CD8-positive, alpha-beta memory T cell (primary cell): Measurements from ENCODE around the gene KIAA0930. TPM values are rescaled to one million over a fixed set of nuclear protein-coding genes. Genes with fewer than 3 reads are reported as not detected.

Experiments used
- CTCF ChIA-PET: fragments of 350-600 bp; sonication (Branson Sonifier 250); formaldehyde crosslinking; loops from one replicate; lab custom pipeline; 2021; ENCODE audit warnings: antibody characterized with exemption; lab: Charles Lee
- POLR2A ChIA-PET: fragments of 350-600 bp; sonication (Branson Sonifier 250); formaldehyde crosslinking; loops from one replicate; lab custom pipeline; 2021; ENCODE audit warnings: antibody characterized with exemption; lab: Charles Lee
- DNase-seq, 5 donors: peaks; one replicate each; pipeline versions ENCODE4 v3.0.0 to v3.0.0-alpha.2; 2020 to 2022; ENCODE audit warnings: mixed read lengths in 1 of 5
- H3K27ac ChIP-seq: one replicate; pipeline ENCODE4 v1.7.0; 2013; ENCODE audit warnings: low read depth, mild to moderate bottlenecking, low read length, moderate library complexity
- H3K27me3 ChIP-seq: 2 replicates; pipeline ENCODE4 v1.7.0; 2013; ENCODE audit warnings: low read length, mild to moderate bottlenecking; ENCODE audit not compliant: insufficient read depth, poor library complexity, severe bottlenecking
- H3K36me3 ChIP-seq: 2 replicates; pipeline ENCODE4 v1.7.0; 2013; ENCODE audit warnings: mild to moderate bottlenecking, low read length, moderate library complexity; ENCODE audit not compliant: insufficient read depth
- H3K4me1 ChIP-seq: 2 replicates; pipeline ENCODE4 v1.7.0; 2013; ENCODE audit warnings: mild to moderate bottlenecking, low read length, moderate library complexity; ENCODE audit not compliant: insufficient read depth
- H3K4me3 ChIP-seq: 2 replicates; pipeline ENCODE4 v1.7.0; 2013; ENCODE audit warnings: mild to moderate bottlenecking, low read length
- H3K9me3 ChIP-seq: 2 replicates; pipeline ENCODE4 v1.7.0; 2013; ENCODE audit warnings: mild to moderate bottlenecking, low read length
- H3K27ac Mint-ChIP-seq, 8 donors: one replicate each; pipeline ENCODE4 v1.8.0; 2020 to 2021; ENCODE audit warnings: mixed read lengths in 8 of 8, mild to moderate bottlenecking in 6 of 8, inconsistent platforms in 3 of 8, moderate library complexity in 3 of 8
- H3K27me3 Mint-ChIP-seq, 2 donors: one replicate each; pipeline ENCODE4 v1.8.0; 2020 to 2021; ENCODE audit warnings: mixed read lengths in 2 of 2, mild to moderate bottlenecking in 1 of 2, moderate library complexity in 1 of 2
- H3K36me3 Mint-ChIP-seq, 3 donors: one replicate each; pipeline ENCODE4 v1.8.0; 2020 to 2021; ENCODE audit warnings: mixed read lengths in 3 of 3, inconsistent platforms in 1 of 3, mild to moderate bottlenecking in 1 of 3
- H3K4me1 Mint-ChIP-seq, 3 donors: one replicate each; pipeline ENCODE4 v1.8.0; 2020 to 2021; ENCODE audit warnings: mixed read lengths in 3 of 3, inconsistent platforms in 1 of 3, mild to moderate bottlenecking in 1 of 3
- H3K4me3 Mint-ChIP-seq, 7 donors: one replicate each; pipeline ENCODE4 v1.8.0; 2020 to 2021; ENCODE audit warnings: mixed read lengths in 7 of 7, mild to moderate bottlenecking in 6 of 7, moderate library complexity in 4 of 7, inconsistent platforms in 2 of 7
- H3K9me3 Mint-ChIP-seq, 5 donors: one replicate each; pipeline ENCODE4 v1.8.0; 2020 to 2022; ENCODE audit warnings: mixed read lengths in 5 of 5, mild to moderate bottlenecking in 3 of 5, moderate library complexity in 2 of 5, inconsistent platforms in 1 of 5
- polyA plus RNA-seq: library from polyadenylated mRNA; unstranded; fragments of 300-500 nt; fragmentation: Illumina TruSeq; gene quantifications from one replicate; pipeline ENCODE4 v1.2.3, GENCODE V29; 2021
- total RNA-seq, 2 experiments: library from RNA; stranded (reverse); gene quantifications; one replicate each; pipeline ENCODE4 v1.2.3, GENCODE V29; 2021

The KIAA0930 gene
- total and polyA plus RNA-seq, 3 experiments from 2014 or later, result 2.7 to 39.5 (median 32.3) TPM

DNA sequence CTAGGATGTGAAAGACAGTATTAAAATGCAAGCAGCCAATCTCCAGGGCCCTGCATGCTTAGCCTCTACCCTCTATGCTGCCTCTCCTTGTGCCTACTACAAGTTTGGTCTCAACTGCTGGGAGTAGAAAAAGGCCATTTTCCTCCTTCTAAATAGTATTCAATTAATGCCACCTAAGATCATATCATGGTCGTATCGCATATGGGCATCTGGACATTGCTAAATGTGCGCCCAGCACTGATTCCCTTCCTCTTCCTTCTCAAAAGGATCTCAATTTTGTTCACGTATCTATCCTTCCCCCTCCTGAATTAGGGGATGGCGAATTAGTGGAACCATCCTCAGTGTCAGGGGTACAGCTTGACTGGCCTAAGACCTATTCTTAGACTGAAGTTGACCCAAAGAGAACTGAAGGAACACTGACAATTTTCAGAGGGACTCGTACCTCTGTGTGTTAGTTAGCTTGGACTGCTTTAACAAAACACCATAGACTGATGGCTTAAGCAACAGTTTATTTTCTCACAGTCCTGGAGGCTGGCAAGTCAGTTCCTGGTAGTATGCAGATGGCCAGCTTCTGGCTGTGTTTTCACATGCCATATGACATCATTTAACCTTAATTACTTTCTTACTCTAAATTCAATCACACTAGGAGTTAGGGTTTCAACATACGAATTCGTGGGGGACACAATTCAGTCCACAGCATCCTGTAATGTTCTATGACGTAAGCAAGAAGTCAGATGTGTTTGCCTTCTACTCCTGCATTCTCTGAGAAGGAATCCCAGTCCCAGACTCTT is 85.4 kb downstream of the KIAA0930 start:
- Histone ChIP-seq H3K4me3 (no peak overlapping the region), H3K27me3 (no peaks in the 10 kb centered on the region), H3K4me1 (peaks cover 7% of the 10 kb centered on the region), H3K9me3 (no peaks in the 10 kb centered on the region), H3K27ac (no peak overlapping the region), H3K36me3 (peaks cover 9% of the 10 kb centered on the region)
- no peaks in the 10 kb centered on the region for H3K9me3 Mint-ChIP-seq
- H3K4me1 Mint-ChIP-seq, result peaks cover 8 to 34% (median 24%) of the 10 kb centered on the region in 3 donors
- ChIA-PET CTCF (no interaction called here), POLR2A (no interaction called here)
- H3K4me3 Mint-ChIP-seq, result no peak overlapping the region
- no peaks in the 10 kb centered on the region for H3K27me3 Mint-ChIP-seq
- no peak overlapping the region for H3K27ac Mint-ChIP-seq
- no peak for DNase-seq
- H3K36me3 Mint-ChIP-seq, result peaks cover 0 to 58% (median 15%) of the 10 kb centered on the region in 3 donors

DNA sequence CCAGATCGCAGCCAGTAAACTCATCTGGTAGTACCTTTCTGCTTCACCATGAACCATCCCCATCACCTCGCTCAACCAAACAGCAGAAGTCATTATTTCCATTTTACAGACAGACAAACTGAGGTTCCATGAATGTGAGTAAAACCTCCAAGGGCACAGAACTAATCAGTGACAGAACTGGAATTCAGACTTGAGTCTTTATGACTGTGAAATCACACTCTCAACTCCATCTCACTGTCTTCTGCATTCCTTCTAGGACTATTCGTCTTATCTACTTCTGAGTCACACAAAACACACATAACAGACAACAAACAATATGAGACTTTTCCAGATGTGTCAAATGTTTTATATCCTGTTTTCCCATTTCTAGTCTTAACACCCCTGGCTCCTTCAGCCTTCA is 86.3 kb downstream of the KIAA0930 start:
- no peak overlapping the region for H3K27ac ChIP-seq
- ChIA-PET CTCF (no interaction called here), POLR2A (no interaction called here)
- Mint-ChIP-seq H3K4me1 (peaks cover 4 to 25% (median 16%) of the 10 kb centered on the region in 3 donors), H3K27me3 (no peaks in the 10 kb centered on the region), H3K9me3 (no peaks in the 10 kb centered on the region), H3K36me3 (peaks cover 0 to 61% (median 15%) of the 10 kb centered on the region in 3 donors), H3K27ac (no peak overlapping the region), H3K4me3 (no peak overlapping the region)
- H3K27me3 ChIP-seq, result no peaks in the 10 kb centered on the region
- DNase-seq, result no peak
- H3K4me3 ChIP-seq, result no peak overlapping the region
- H3K36me3 ChIP-seq, result peaks cover 9% of the 10 kb centered on the region
- no peaks in the 10 kb centered on the region for H3K9me3 ChIP-seq
- H3K4me1 ChIP-seq, result no peaks in the 10 kb centered on the region

DNA sequence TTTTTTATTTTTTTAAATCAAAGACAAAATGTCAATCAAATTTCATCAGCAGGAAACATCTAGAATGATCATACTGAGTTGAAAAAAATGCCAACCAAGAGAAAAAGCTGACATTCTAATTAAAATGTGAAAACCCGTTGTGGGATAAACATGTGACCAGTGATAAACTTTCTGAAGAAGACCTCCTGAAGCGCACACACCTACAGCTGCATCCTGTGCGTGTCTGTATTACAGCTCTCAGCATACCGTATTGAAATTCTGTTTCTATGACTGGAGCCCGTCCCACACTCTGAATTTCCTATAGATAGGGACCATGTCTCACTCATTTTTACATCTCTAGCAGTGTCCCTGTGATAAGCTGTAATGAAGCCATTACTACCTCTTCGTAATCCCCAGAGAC is 89.2 kb downstream of the KIAA0930 start:
- Mint-ChIP-seq H3K9me3 (no peaks in the 10 kb centered on the region), H3K36me3 (peaks cover 0 to 49% (median 17%) of the 10 kb centered on the region in 3 donors), H3K4me1 (peaks cover 2 to 11% (median 3%) of the 10 kb centered on the region in 3 donors), H3K27ac (no peak overlapping the region), H3K4me3 (no peak overlapping the region), H3K27me3 (no peaks in the 10 kb centered on the region)
- Histone ChIP-seq H3K27me3 (no peaks in the 10 kb centered on the region), H3K9me3 (no peaks in the 10 kb centered on the region), H3K27ac (no peak overlapping the region), H3K4me1 (no peaks in the 10 kb centered on the region), H3K4me3 (no peak overlapping the region), H3K36me3 (no peaks in the 10 kb centered on the region)
- DNase-seq, result no peak
- ChIA-PET CTCF (no interaction called here), POLR2A (no interaction called here)

DNA sequence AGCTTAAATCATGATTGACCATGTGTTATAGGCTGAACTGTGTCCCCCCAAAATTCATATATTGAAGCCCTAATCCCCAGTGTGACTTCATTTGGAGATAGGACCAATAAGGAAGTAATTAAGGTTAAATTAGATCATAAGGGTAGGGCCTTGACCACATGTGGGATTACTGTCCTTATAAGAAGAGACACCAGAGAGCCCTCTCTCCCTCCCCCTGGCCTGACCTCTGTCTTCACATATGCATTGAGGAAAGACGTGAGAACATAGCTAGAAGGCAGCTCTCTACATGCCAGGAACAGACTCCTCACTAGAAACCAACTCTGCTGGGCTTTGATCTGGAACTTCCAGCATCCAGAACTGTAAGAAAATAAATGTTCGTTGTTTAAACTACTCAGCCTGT is 90.6 kb downstream of the KIAA0930 start:
- H3K4me1 Mint-ChIP-seq, result peaks cover 2 to 12% (median 2%) of the 10 kb centered on the region in 3 donors
- Histone ChIP-seq H3K36me3 (no peaks in the 10 kb centered on the region), H3K4me1 (no peaks in the 10 kb centered on the region), H3K4me3 (no peak overlapping the region), H3K9me3 (no peaks in the 10 kb centered on the region), H3K27me3 (no peaks in the 10 kb centered on the region), H3K27ac (no peak overlapping the region)
- H3K36me3 Mint-ChIP-seq, result peaks cover 0 to 39% (median 17%) of the 10 kb centered on the region in 3 donors
- no peaks in the 10 kb centered on the region for H3K27me3 Mint-ChIP-seq
- POLR2A ChIA-PET, result no interaction called here
- H3K27ac Mint-ChIP-seq, result peak overlapping the region in 2 of 8 donors; percentile 3 to 25
- DNase-seq, result no peak
- CTCF ChIA-PET, result no interaction called here
- no peak overlapping the region for H3K4me3 Mint-ChIP-seq
- H3K9me3 Mint-ChIP-seq, result no peaks in the 10 kb centered on the region

DNA sequence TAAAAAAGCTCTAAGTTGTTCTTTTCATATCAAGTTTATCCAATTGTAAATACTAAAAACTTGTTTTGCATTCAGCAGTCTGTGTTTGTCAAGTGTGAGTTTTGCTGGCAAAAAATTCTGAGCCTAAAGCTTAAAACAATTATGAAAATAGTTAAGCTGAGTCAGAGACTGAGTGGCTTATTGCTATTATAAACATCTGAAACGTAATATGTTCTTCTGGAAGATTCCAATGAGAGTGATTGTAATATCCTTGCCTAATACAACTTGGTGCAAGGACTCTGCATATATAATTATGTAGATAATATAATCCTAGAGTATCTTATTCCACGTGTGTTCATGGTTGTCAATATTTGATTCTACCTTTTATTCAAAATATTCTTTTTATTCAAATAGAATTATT is 91.0 kb downstream of the KIAA0930 start:
- Histone ChIP-seq H3K36me3 (no peaks in the 10 kb centered on the region), H3K9me3 (no peaks in the 10 kb centered on the region), H3K27ac (no peak overlapping the region), H3K4me1 (no peaks in the 10 kb centered on the region), H3K27me3 (no peaks in the 10 kb centered on the region), H3K4me3 (no peak overlapping the region)
- ChIA-PET POLR2A (no interaction called here), CTCF (no interaction called here)
- DNase-seq, result no peak
- peaks cover 0 to 36% (median 17%) of the 10 kb centered on the region in 3 donors for H3K36me3 Mint-ChIP-seq
- H3K4me3 Mint-ChIP-seq, result no peak overlapping the region
- H3K27ac Mint-ChIP-seq, result no peak overlapping the region
- H3K27me3 Mint-ChIP-seq, result no peaks in the 10 kb centered on the region
- H3K4me1 Mint-ChIP-seq, result peaks cover 0 to 16% (median 2%) of the 10 kb centered on the region in 3 donors
- no peaks in the 10 kb centered on the region for H3K9me3 Mint-ChIP-seq

DNA sequence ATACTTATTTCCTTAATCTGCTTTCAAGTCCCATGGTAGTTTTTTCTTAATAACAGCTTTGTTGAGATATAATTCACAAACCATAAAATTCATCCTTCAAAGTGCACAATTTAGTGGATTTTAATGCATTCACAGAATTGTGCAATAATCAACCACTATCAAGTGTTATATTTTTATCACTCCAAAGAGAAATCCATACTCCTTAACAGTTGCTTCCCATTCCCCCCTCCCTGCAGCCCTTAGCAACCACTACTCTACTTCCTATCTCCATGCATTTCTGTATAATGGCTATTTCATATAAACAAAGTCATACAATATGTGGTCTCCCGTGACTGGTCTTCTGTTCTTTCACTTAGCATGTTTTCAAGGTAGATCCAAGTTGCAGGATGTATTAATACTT is 95.8 kb downstream of the KIAA0930 start:
- CTCF ChIA-PET, result no interaction called here

DNA sequence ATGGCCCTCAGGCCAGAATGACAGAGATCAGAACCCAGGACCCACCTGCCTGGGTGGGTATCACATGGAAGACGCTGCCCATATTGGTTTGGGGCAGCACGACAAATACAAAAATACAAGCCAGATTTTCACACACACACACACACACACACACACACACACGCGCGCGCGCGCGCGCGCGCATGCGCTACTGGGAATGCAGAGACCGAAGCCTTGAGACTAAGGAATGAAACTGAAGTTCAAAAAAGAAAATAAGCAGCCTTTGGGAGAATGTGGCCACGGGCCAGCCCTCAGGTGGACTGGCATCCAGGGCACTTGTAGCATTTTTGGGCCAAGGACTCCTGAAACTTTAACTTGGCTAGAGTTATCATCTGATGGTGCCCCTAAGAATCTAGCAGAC is 98.3 kb downstream of the KIAA0930 start:
- Mint-ChIP-seq H3K27me3 (peaks cover 0 to 2% of the 10 kb centered on the region in 2 donors), H3K4me1 (peaks cover 0 to 10% (median 0%) of the 10 kb centered on the region in 3 donors), H3K9me3 (peaks cover 0 to 4% (median 0%) of the 10 kb centered on the region in 5 donors), H3K4me3 (no peak overlapping the region), H3K36me3 (peaks cover 5 to 10% (median 5%) of the 10 kb centered on the region in 3 donors), H3K27ac (no peak overlapping the region)
- H3K4me1 ChIP-seq, result no peaks in the 10 kb centered on the region
- CTCF ChIA-PET, result no interaction called here
- no peaks in the 10 kb centered on the region for H3K27me3 ChIP-seq
- DNase-seq, result no peak
- H3K9me3 ChIP-seq, result no peaks in the 10 kb centered on the region
- POLR2A ChIA-PET, result no interaction called here
- no peak overlapping the region for H3K4me3 ChIP-seq
- H3K27ac ChIP-seq, result no peak overlapping the region
- no peaks in the 10 kb centered on the region for H3K36me3 ChIP-seq

More for the DNA sequence above, 95.8 kb downstream of the KIAA0930 start:
- no peak overlapping the region for H3K4me3 Mint-ChIP-seq
- no peaks in the 10 kb centered on the region for H3K36me3 ChIP-seq
- H3K9me3 Mint-ChIP-seq, result peaks cover 0 to 4% (median 0%) of the 10 kb centered on the region in 5 donors
- DNase-seq, result no peak
- H3K9me3 ChIP-seq, result no peaks in the 10 kb centered on the region
- H3K4me3 ChIP-seq, result no peak overlapping the region
- no peak overlapping the region for H3K27ac Mint-ChIP-seq
- H3K36me3 Mint-ChIP-seq, result peaks cover 5 to 12% (median 8%) of the 10 kb centered on the region in 3 donors
- no peak overlapping the region for H3K27ac ChIP-seq
- peaks cover 0 to 9% (median 0%) of the 10 kb centered on the region in 3 donors for H3K4me1 Mint-ChIP-seq
- no peaks in the 10 kb centered on the region for H3K4me1 ChIP-seq
- POLR2A ChIA-PET, result no interaction called here
- peaks cover 0 to 2% of the 10 kb centered on the region in 2 donors for H3K27me3 Mint-ChIP-seq
- no peaks in the 10 kb centered on the region for H3K27me3 ChIP-seq
